Astrocyte (in vitro differentiated cells and primary cell): ENCODE results near the gene HDAC2.

ENCODE experiments used
- CTCF ChIP-seq: IDR thresholded peaks from 2 replicates; pipeline ENCODE4 v1.5.1; 2011; ENCODE audit warnings: low read depth, mild to moderate bottlenecking, inconsistent platforms, low read length, moderate library complexity; ENCODE audit not compliant: insufficient read depth
- EZH2 ChIP-seq: IDR thresholded peaks from 2 replicates; pipeline ENCODE4 v1.6.1; 2012; ENCODE audit warnings: mild to moderate bottlenecking, low read length, inconsistent platforms; ENCODE audit not compliant: insufficient read depth

- TF ChIP-seq CTCF (no peak), EZH2 (no peak)
Measured at GRCh38 chr6:113995634-113996033, 24.7 kb upstream of the HDAC2 start.
